Brain microvascular endothelial cell (primary cell): ENCODE data around the gene COL6A2.

Experiments used
- DNase-seq: peaks from one replicate; pipeline ENCODE4 v3.0.0-alpha.2; 2020
- H3K27ac ChIP-seq: fragments of 250-450 bp; sonication (Bioruptor Pico); 2 replicates; pipeline ENCODE4 v1.5.1; 2020; ENCODE audit warnings: mild to moderate bottlenecking, moderate library complexity
- H3K27me3 ChIP-seq: fragments of 250-450 bp; sonication (Bioruptor Pico); replicated peaks from 2 replicates; pipeline ENCODE4 v1.5.1; 2020; ENCODE audit warnings: mild to moderate bottlenecking
- H3K36me3 ChIP-seq: fragments of 250-450 bp; sonication (Bioruptor Pico); replicated peaks from 2 replicates; pipeline ENCODE4 v1.5.1; 2020; ENCODE audit warnings: mild to moderate bottlenecking
- H3K4me3 ChIP-seq: 2 replicates; pipeline ENCODE4 v1.5.1; 2011; ENCODE audit warnings: low read depth, mild to moderate bottlenecking, control low read depth, low read length, moderate library complexity
- in situ Hi-C: cut with HindIII; loops from 2 replicates; pipeline ENCODE4 v1.10.0; 2017; ENCODE audit warnings: low sequenced_read_pairs, low pct_ligation_motif_present
- TF ChIP-seq, protein P1 (sequence below): IDR thresholded peaks from 2 replicates; pipeline ENCODE4 v1.5.1; 2011; ENCODE audit warnings: low read depth, mild to moderate bottlenecking, moderate library complexity, low read length, control low read depth, inconsistent platforms; ENCODE audit errors: missing control alignments

Gene COL6A2

DNA sequence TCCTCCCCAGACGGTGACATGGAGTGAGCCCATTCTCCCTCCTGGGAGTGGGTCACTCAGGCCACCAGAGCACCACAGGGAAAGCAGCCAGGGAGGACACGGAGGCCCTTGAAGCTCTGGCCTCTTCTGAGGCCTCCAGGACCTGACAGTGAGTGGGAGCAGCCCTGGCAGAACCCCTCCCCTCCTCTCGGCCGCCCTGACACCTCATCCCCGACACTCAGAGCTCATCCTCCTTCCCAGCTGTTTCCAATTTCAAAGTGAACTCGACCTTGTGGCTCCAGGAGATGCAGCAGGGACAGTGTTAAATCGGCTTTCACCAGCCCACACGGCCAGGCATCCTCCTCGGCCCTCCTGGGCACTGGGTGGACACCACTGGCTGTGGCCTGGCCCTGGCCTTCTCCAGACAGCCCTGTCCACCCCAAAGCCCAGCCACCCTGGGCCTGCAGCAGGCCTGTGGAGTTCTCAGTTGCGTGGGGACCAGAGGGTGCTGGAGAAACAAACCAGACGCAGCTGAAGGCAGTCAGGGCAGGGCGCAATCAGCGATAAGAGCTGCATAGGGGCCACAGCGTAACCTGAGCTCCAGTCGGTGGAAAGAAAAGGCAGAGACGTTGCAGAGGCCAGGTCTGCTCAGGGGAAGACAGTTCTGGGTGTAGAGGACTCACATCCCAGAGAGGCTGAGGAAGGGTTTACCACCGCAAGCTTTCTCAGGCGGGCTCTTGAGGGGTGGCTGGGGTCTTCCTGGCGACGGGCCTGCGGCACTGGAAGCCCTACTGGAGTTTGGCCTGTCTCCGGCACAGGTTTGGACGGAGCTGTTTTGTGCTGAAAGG, 30.4 kb downstream of the COL6A2 start:
- in situ Hi-C loops: no loop called here
- Histone ChIP-seq H3K4me3 (no peak overlapping the region), H3K36me3 (peaks cover 68% of the 10 kb centered on the region), H3K27me3 (no peaks in the 10 kb centered on the region), H3K27ac (no peak overlapping the region)
- DNase-seq: no peak
- TF ChIP-seq, protein P1, sequence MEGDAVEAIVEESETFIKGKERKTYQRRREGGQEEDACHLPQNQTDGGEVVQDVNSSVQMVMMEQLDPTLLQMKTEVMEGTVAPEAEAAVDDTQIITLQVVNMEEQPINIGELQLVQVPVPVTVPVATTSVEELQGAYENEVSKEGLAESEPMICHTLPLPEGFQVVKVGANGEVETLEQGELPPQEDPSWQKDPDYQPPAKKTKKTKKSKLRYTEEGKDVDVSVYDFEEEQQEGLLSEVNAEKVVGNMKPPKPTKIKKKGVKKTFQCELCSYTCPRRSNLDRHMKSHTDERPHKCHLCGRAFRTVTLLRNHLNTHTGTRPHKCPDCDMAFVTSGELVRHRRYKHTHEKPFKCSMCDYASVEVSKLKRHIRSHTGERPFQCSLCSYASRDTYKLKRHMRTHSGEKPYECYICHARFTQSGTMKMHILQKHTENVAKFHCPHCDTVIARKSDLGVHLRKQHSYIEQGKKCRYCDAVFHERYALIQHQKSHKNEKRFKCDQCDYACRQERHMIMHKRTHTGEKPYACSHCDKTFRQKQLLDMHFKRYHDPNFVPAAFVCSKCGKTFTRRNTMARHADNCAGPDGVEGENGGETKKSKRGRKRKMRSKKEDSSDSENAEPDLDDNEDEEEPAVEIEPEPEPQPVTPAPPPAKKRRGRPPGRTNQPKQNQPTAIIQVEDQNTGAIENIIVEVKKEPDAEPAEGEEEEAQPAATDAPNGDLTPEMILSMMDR: no peak

DNA sequence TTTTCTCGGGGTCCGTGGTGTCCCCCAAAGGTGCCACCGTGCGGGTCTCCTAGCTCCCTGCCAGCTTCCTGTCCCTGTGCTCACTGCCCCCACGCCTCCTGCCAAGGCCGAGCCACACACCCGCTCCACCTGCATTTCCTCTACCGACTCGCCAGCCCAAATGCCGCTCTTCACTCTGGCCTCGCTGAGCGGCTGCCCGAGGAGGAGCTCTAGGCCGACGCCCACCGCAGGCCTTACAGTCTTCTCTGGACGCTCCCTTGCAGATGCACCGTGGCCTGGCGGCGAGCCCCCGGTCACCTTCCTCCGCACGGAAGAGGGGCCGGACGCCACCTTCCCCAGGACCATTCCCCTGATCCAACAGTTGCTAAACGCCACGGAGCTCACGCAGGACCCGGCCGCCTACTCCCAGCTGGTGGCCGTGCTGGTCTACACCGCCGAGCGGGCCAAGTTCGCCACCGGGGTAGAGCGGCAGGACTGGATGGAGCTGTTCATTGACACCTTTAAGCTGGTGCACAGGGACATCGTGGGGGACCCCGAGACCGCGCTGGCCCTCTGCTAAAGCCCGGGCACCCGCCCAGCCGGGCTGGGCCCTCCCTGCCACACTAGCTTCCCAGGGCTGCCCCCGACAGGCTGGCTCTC, 31.1 kb downstream of the COL6A2 start:
- Histone ChIP-seq H3K4me3 (no peak overlapping the region), H3K27ac (no peak overlapping the region), H3K27me3 (no peaks in the 10 kb centered on the region), H3K36me3 (peaks cover 65% of the 10 kb centered on the region)
- in situ Hi-C loops: no loop called here
- TF ChIP-seq, protein P1: no peak
- DNase-seq: no peak

DNA sequence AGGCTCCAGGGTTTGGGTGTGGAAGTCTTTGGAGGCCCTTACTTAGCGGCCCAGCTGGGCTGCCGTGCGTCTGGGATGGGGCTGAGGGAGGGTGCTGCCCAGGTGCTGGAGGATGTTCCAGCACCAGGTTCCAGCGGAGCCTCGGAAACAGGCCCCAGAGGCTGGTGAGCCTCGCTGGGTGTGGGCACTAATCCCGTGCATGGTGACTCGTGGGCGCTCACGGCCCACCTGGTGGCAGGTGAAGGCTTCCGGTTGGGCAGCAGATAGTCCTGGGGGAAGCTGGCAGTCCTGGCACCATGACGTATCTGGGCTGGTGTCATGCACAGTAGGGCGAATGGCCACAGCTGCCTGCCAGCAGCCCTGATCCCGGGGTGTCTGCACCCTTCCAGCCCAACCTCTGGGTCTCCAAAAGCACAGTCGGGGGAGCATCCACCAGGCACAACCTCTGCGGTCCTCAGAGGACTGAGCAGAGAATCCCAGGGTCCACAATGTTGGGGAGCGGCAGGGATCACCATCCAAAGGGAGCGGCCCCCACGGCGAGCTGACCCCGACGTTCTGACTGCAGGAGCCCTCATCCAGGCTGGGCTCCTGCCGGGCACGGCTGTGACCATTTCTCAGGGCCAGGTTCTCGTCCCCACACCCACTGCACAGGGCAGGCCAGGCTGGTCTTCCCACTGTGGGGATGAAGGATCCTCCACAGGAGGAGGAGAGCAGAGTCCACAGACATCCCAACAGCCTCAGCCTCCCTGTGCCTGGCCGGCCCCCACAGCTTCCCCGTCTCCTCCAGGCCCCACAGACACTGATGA, 32.1 kb downstream of the COL6A2 start:
- peaks cover 55% of the 10 kb centered on the region for H3K36me3 ChIP-seq
- in situ Hi-C loops: no loop called here
- DNase-seq: no peak
- TF ChIP-seq, protein P1: no peak
- no peak overlapping the region for H3K4me3 ChIP-seq
- no peak overlapping the region for H3K27ac ChIP-seq
- H3K27me3 ChIP-seq: no peaks in the 10 kb centered on the region

DNA sequence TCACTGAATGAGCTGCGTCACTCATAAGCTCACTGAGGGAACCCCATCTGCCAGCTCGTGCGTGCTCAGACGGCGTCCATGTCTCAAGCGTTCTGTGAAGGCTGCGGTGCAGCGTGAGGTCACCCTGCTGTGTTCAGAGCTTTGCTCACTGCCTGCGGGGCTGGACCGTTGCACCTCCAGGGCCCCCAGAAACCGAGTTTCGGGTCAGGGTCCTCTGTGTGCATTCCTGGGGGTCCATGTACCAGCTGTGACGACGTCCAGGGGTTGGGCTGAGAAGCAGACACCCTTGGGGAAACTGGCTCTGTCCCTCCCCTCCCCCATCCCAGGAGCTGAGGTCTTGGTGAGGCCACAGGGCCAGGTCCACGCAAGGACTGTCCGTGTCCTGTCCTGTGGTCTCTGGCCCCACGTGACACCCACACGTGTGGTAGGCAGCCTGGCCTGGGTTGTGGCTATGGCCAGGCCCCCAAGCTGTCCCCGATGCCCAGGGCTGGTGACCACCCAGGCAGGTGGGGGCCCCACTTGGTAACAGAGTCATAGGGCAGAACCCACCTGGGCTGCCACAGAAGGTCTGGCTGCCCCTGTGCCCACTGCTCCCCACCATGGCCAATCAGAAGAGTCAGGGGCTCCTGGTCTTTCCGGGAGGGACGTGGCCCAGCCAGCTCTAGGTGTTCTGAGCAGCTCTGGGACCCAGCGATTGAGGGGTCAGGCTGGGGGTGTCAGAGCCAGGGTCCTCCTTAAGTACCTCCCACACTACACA, 33.1 kb downstream of the COL6A2 start:
- TF ChIP-seq, protein P1: no peak
- Histone ChIP-seq H3K4me3 (no peak overlapping the region), H3K36me3 (peaks cover 46% of the 10 kb centered on the region), H3K27ac (no peak overlapping the region), H3K27me3 (no peaks in the 10 kb centered on the region)
- in situ Hi-C loops: no loop called here
- no peak for DNase-seq

DNA sequence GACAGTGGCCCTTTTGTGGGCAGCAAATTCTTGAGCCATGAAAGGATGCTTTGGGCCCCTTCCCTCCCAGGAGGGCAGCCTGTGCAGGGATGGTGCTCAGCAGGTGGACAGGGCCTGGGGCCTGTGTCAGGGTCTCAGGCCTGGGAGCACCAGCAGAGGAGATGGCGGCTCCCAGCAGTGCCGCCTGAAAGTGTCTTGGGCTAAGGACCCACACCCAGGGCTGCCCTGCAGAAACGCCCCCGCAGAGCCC, 33.6 kb downstream of the COL6A2 start:
- Histone ChIP-seq H3K36me3 (peaks cover 40% of the 10 kb centered on the region), H3K27me3 (no peaks in the 10 kb centered on the region), H3K27ac (no peak overlapping the region), H3K4me3 (no peak overlapping the region)
- TF ChIP-seq, protein P1: no peak
- DNase-seq: no peak
- in situ Hi-C loops: no loop called here
